A549 (cell line): ENCODE results near the gene KRT14.

Experiments
- BHLHE40 ChIP-seq: IDR thresholded peaks from 2 replicates; pipeline ENCODE4 v1.6.1; 2012; ENCODE audit warnings: low read depth, low read length, inconsistent platforms
- CTCF ChIP-seq: fragments of >200 bp; sonication (Bioruptor Twin); formaldehyde crosslinking; IDR thresholded peaks from 3 replicates; pipeline ENCODE4 v1.5.1; 2016
- ELK1 ChIP-seq: fragments of 150-350 bp; IDR thresholded peaks from 2 replicates; pipeline ENCODE4 v1.6.1; 2014; ENCODE audit warnings: low read depth, mild to moderate bottlenecking, low read length
- EP300 ChIP-seq, 2 experiments: fragments of >200 bp; sonication (Bioruptor Twin); formaldehyde crosslinking; IDR thresholded peaks; 2 replicates in 1 of 2; 3 replicates in 1 of 2; pipeline ENCODE4 v1.6.1; 2016 to 2017
- JUNB ChIP-seq: fragments of >200 bp; sonication (Bioruptor Twin); formaldehyde crosslinking; IDR thresholded peaks from 2 replicates; pipeline ENCODE4 v1.6.1; 2016
- POLR2A ChIP-seq: IDR thresholded peaks from 2 replicates; pipeline ENCODE4 v1.6.1; 2012; ENCODE audit warnings: mild to moderate bottlenecking, low read length
- POLR2AphosphoS2 ChIP-seq: conservative IDR thresholded peaks from 2 replicates; pipeline ENCODE4 v1.6.1; 2012; ENCODE audit warnings: low read length, improper control_type of control experiment, inconsistent platforms
- RAD21 ChIP-seq, 2 experiments: fragments of >200 bp in 1 of 2; sonication (Bioruptor Twin) in 1 of 2; formaldehyde crosslinking in 1 of 2; IDR thresholded peaks in 1 of 2; conservative IDR thresholded peaks in 1 of 2; 2 replicates in 1 of 2; 3 replicates in 1 of 2; pipeline ENCODE4 v1.6.1; 2012 to 2018; ENCODE audit warnings: inconsistent platforms in 1 of 2
- TP53 ChIP-seq: fragments of 250-450 bp; sonication (Bioruptor Pico); IDR thresholded peaks from 2 replicates; pipeline ENCODE4 v1.5.0; 2021; ENCODE audit warnings: mild to moderate bottlenecking, moderate library complexity

GRCh38 chr17:41627316-41628072 is 40.8 kb upstream of the KRT14 start:
- TF ChIP-seq CTCF (no peak), POLR2A (no peak), RAD21 (conservative IDR thresholded peaks at IDR 0.05 in 1 of 2, IDR thresholded peaks at IDR 0.05 in 1 of 2) (no peak), TP53 (CRISPR knock-in tag) (no peak), JUNB (no peak), ELK1 (no peak), BHLHE40 (no peak), POLR2AphosphoS2 (no peak), EP300 (IDR thresholded peaks at IDR 0.05) (no peak)
